ENCODE results near the gene ATCAY.

GRCh38 chr19:3950871-3951861 is 70.7 kb downstream of the ATCAY start:
- TF ChIP-seq CTCF (conservative IDR thresholded peaks at IDR 0.05 in 1 of 2, IDR thresholded peaks at IDR 0.05 in 1 of 2; ENCODE audit: extremely low read depth in 1 of 2, insufficient read depth in 1 of 2, low read depth in 1 of 2, low read length in 2 of 2) = no peak
- TF ChIP-seq EZH2 (IDR thresholded peaks at IDR 0.05; ENCODE audit: borderline replicate concordance, low read length) = no peak

Data from mammary epithelial cell (primary cell).